RPMI8226 (cell line): Measurements from ENCODE around the gene FAM163B.

ENCODE experiments used
- DNase-seq: peaks from one replicate; pipeline ENCODE4 v3.0.0-alpha.2; 2015

FAM163B gene

GRCh38 chr9:133580419-133580738 is 28.8 kb downstream of the FAM163B start:
- DNase-seq = no peak

GRCh38 chr9:133579601-133580418 is 29.4 kb downstream of the FAM163B start:
- no peak for DNase-seq

- no peak for DNase-seq
These were observed 30.4 kb downstream of the FAM163B start for GRCh38 chr9:133578524-133579441.

GRCh38 chr9:133577737-133578112 is 31.5 kb downstream of the FAM163B start:
- no peak for DNase-seq

- DNase-seq = no peak
These were observed 32.1 kb downstream of the FAM163B start for GRCh38 chr9:133576875-133577736.

- no peak for DNase-seq
These were observed 32.9 kb downstream of the FAM163B start for GRCh38 chr9:133576031-133576874.

GRCh38 chr9:133575186-133576030 is 33.8 kb downstream of the FAM163B start:
- DNase-seq = no peak

- DNase-seq = no peak
These were observed 34.4 kb downstream of the FAM163B start for GRCh38 chr9:133574771-133575170.

- DNase-seq = no peak
These were observed 35.2 kb downstream of the FAM163B start for GRCh38 chr9:133573791-133574515.

- DNase-seq = no peak
These were observed 36.3 kb downstream of the FAM163B start for GRCh38 chr9:133572821-133573361.

- DNase-seq = no peak
These were observed 37.1 kb downstream of the FAM163B start for GRCh38 chr9:133571896-133572595.

GRCh38 chr9:133571391-133571890 is 37.7 kb downstream of the FAM163B start:
- no peak for DNase-seq

GRCh38 chr9:133570691-133571080 is 38.5 kb downstream of the FAM163B start:
- no peak for DNase-seq

- no peak for DNase-seq
These were observed 39.1 kb downstream of the FAM163B start for GRCh38 chr9:133569891-133570690.

GRCh38 chr9:133569121-133569785 is 39.9 kb downstream of the FAM163B start:
- DNase-seq = no peak

GRCh38 chr9:133568186-133568585 is 41.0 kb downstream of the FAM163B start:
- no peak for DNase-seq

GRCh38 chr9:133566817-133567216 is 42.4 kb downstream of the FAM163B start:
- no peak for DNase-seq

GRCh38 chr9:133566382-133566781 is 42.8 kb downstream of the FAM163B start:
- DNase-seq = no peak
